ENCODE results near the gene DYNC2H1. TPM values are rescaled to one million over a fixed set of nuclear protein-coding genes. Genes with fewer than 3 reads are reported as not detected.

The DYNC2H1 gene
- total RNA-seq, 1 donor from 2014 or later: 5.4 TPM

DNA sequence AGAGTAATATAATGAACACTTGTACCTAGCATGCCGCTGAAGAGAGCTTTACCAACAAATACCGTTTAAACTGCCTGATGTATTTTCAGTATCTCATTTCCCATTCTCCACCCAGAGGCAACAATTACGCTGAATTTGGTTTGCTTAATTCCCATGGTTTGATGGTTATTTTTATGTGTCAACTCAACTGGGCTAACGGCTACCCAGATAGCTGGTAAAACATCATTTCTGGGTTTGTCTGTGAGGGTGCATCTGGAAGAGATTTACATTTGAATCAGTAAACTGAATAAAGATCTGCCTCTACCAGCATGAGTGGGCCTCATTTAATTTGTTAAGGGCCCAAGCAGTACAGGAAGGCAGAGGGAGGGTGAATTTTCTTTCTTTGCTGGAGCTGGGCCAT, 377.9 kb downstream of the DYNC2H1 start:
- Histone ChIP-seq H3K36me3 (no peaks in the 10 kb centered on the region), H3K9me3 (replicated peaks) (no peaks in the 10 kb centered on the region), H3K27me3 (ENCODE audit: low read depth) (no peaks in the 10 kb centered on the region), H3K27ac (replicated peaks) (no peak overlapping the region), H3K4me3 (no peak overlapping the region), H3K4me1 (no peaks in the 10 kb centered on the region)
- DNase-seq: no peak
- TF ChIP-seq, protein P1, sequence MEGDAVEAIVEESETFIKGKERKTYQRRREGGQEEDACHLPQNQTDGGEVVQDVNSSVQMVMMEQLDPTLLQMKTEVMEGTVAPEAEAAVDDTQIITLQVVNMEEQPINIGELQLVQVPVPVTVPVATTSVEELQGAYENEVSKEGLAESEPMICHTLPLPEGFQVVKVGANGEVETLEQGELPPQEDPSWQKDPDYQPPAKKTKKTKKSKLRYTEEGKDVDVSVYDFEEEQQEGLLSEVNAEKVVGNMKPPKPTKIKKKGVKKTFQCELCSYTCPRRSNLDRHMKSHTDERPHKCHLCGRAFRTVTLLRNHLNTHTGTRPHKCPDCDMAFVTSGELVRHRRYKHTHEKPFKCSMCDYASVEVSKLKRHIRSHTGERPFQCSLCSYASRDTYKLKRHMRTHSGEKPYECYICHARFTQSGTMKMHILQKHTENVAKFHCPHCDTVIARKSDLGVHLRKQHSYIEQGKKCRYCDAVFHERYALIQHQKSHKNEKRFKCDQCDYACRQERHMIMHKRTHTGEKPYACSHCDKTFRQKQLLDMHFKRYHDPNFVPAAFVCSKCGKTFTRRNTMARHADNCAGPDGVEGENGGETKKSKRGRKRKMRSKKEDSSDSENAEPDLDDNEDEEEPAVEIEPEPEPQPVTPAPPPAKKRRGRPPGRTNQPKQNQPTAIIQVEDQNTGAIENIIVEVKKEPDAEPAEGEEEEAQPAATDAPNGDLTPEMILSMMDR (IDR thresholded peaks at IDR 0.05; ENCODE audit: borderline replicate concordance): no peak
- intact Hi-C loops (cut with micrococcal nuclease): no loop called here

- intact Hi-C loops (cut with micrococcal nuclease): no loop called here
- Histone ChIP-seq H3K9me3 (replicated peaks) (no peaks in the 10 kb centered on the region), H3K27ac (replicated peaks) (no peak overlapping the region), H3K36me3 (no peaks in the 10 kb centered on the region), H3K4me3 (no peak overlapping the region), H3K27me3 (ENCODE audit: low read depth) (no peaks in the 10 kb centered on the region), H3K4me1 (no peaks in the 10 kb centered on the region)
- TF ChIP-seq, protein P1 (IDR thresholded peaks at IDR 0.05; ENCODE audit: borderline replicate concordance): no peak
- DNase-seq: no peak
These were observed 378.8 kb downstream of the DYNC2H1 start for GRCh38 chr11:103488031-103488461.

DNA sequence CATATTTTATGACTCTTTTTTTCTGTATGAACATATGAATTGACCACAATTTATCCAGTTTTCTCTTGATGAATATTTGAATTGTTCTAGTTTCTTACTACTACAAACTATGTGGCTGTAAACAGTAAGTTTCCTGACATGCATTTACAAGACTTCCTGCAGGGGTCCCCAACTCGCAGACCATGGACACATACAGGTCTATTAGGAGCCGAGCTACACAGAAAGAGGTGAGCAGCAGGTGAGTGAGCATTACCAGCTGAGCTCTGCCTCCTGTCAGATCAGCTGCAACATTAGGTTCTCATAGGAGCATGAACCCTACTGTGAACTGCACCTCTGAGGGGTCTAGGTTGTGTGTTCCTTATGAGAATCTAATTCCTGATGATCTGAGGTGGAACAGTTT, 379.4 kb downstream of the DYNC2H1 start:
- H3K9me3 ChIP-seq (replicated peaks): no peaks in the 10 kb centered on the region
- no peaks in the 10 kb centered on the region for H3K36me3 ChIP-seq
- H3K4me3 ChIP-seq: no peak overlapping the region
- H3K27ac ChIP-seq (replicated peaks): no peak overlapping the region
- H3K27me3 ChIP-seq (ENCODE audit: low read depth): no peaks in the 10 kb centered on the region
- intact Hi-C loops (cut with micrococcal nuclease): no loop called here
- TF ChIP-seq, protein P1 (IDR thresholded peaks at IDR 0.05; ENCODE audit: borderline replicate concordance): no peak
- no peak for DNase-seq
- H3K4me1 ChIP-seq: no peaks in the 10 kb centered on the region

- no peaks in the 10 kb centered on the region for H3K36me3 ChIP-seq
- no peaks in the 10 kb centered on the region for H3K4me1 ChIP-seq
- no peak overlapping the region for H3K4me3 ChIP-seq
- intact Hi-C loops (cut with micrococcal nuclease): no loop called here
- DNase-seq: no peak
- H3K9me3 ChIP-seq (replicated peaks): no peaks in the 10 kb centered on the region
- no peaks in the 10 kb centered on the region for H3K27me3 ChIP-seq (ENCODE audit: low read depth)
- H3K27ac ChIP-seq (replicated peaks): no peak overlapping the region
- TF ChIP-seq, protein P1 (IDR thresholded peaks at IDR 0.05; ENCODE audit: borderline replicate concordance): no peak
These were observed 382.6 kb downstream of the DYNC2H1 start for GRCh38 chr11:103491777-103492176.

DNA sequence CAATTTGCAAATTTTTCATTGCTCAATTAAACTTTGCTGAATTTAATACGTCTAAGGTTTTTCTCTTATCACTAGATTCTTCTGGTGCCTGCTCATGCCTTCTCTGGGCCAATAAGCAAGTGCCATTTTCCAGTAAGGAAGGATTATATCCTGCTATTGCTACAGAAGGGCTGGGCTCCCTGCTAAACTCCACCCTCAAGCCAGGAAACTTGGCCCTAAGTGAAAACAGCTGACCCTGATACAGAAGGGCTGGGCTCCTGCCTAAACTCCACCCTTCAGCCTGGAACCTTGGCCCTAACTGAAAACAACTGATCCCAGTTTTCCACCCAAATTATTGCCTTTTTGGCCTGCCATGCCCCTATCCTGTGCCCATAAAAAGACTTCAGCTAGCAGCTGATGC, 385.3 kb downstream of the DYNC2H1 start:
- Histone ChIP-seq H3K27ac (replicated peaks) (no peak overlapping the region), H3K9me3 (replicated peaks) (peaks cover 5% of the 10 kb centered on the region), H3K27me3 (ENCODE audit: low read depth) (no peaks in the 10 kb centered on the region), H3K4me3 (no peak overlapping the region), H3K36me3 (no peaks in the 10 kb centered on the region), H3K4me1 (no peaks in the 10 kb centered on the region)
- intact Hi-C loops (cut with micrococcal nuclease): no loop called here
- TF ChIP-seq, protein P1 (IDR thresholded peaks at IDR 0.05; ENCODE audit: borderline replicate concordance): no peak
- no peak for DNase-seq

- H3K27ac ChIP-seq (replicated peaks): no peak overlapping the region
- TF ChIP-seq, protein P1 (IDR thresholded peaks at IDR 0.05; ENCODE audit: borderline replicate concordance): no peak
- H3K4me3 ChIP-seq: no peak overlapping the region
- no peaks in the 10 kb centered on the region for H3K36me3 ChIP-seq
- H3K4me1 ChIP-seq: no peaks in the 10 kb centered on the region
- DNase-seq: no peak
- intact Hi-C loops (cut with micrococcal nuclease): no loop called here
- peaks cover 23% of the 10 kb centered on the region for H3K9me3 ChIP-seq (replicated peaks)
- H3K27me3 ChIP-seq (ENCODE audit: low read depth): no peaks in the 10 kb centered on the region
These were observed 388.0 kb downstream of the DYNC2H1 start for GRCh38 chr11:103497268-103497667.

All from left ventricle myocardium inferior (tissue), 1 donor.